Measurements from ENCODE around the gene STXBP4.

Gene STXBP4

DNA sequence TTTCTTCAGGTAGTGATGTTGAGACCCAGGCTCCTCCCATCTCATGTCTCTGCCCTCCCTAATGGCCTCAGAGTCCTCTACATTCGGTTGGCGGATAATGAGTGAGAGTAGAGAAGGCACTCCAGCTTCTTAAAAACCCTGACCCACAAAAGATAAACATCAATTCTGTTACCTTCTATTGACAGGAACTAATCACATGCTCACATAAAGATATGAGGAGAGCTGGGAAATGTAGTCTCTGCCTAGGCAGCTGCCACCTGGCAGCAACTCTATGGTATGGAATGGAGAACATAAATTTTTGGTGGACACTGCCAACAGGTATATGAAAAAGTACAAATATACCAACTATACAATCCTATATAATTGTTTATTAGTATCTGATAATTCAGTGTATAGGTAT, 185.5 kb downstream of the STXBP4 start:
- TF ChIP-seq SIN3A (IDR thresholded peaks at IDR 0.05; ENCODE audit: borderline replicate concordance, insufficient read depth, low read length) = no peak
- TF ChIP-seq, protein P1, sequence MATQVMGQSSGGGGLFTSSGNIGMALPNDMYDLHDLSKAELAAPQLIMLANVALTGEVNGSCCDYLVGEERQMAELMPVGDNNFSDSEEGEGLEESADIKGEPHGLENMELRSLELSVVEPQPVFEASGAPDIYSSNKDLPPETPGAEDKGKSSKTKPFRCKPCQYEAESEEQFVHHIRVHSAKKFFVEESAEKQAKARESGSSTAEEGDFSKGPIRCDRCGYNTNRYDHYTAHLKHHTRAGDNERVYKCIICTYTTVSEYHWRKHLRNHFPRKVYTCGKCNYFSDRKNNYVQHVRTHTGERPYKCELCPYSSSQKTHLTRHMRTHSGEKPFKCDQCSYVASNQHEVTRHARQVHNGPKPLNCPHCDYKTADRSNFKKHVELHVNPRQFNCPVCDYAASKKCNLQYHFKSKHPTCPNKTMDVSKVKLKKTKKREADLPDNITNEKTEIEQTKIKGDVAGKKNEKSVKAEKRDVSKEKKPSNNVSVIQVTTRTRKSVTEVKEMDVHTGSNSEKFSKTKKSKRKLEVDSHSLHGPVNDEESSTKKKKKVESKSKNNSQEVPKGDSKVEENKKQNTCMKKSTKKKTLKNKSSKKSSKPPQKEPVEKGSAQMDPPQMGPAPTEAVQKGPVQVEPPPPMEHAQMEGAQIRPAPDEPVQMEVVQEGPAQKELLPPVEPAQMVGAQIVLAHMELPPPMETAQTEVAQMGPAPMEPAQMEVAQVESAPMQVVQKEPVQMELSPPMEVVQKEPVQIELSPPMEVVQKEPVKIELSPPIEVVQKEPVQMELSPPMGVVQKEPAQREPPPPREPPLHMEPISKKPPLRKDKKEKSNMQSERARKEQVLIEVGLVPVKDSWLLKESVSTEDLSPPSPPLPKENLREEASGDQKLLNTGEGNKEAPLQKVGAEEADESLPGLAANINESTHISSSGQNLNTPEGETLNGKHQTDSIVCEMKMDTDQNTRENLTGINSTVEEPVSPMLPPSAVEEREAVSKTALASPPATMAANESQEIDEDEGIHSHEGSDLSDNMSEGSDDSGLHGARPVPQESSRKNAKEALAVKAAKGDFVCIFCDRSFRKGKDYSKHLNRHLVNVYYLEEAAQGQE (IDR thresholded peaks at IDR 0.05; ENCODE audit: insufficient read depth in 1 of 2, low read depth in 2 of 2, low read length in 2 of 2) = no peak
- no peak for TF ChIP-seq FOXP2 (optimal IDR thresholded peaks at IDR 0.05; ENCODE audit: borderline replicate concordance, extremely low read depth, extremely low read length, insufficient read depth)
- TF ChIP-seq TAF1 (IDR thresholded peaks at IDR 0.05; ENCODE audit: borderline replicate concordance, insufficient read depth, low read length) = no peak
- no peak for TF ChIP-seq POLR2AphosphoS5 (IDR thresholded peaks at IDR 0.05; ENCODE audit: low read depth, low read length)

DNA sequence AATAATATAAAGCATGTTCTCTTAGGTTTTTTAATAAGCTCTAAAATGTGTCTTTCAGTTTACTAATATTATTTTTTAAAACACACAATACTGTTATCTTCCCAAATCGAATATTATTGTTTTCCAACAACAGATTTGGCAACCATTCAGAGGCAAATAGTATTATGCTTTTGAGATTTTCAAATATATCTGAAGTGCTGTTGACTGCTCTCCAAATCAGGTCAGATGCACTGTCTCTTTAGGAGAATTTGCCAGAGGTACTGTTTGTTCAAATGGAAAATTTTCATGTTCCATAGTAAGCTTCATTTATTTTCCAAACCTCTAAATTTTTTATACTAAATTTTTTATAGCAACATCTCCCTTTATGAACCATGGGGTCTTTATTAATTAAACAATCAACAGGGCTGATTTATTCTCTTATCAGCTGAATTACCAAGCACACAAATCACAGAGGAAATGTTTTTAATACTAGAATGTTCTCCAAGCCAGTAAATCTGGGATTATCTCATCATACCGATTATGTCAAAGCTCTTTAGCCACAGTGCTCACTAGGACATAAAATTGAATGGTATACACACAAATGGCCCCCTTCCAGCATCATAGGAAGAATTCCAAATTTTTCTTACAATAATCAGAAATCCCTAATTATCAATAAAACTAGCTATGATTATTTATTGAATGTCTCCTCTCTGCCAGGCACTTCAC, 187.4 kb downstream of the STXBP4 start:
- TF ChIP-seq SIN3A (IDR thresholded peaks at IDR 0.05; ENCODE audit: borderline replicate concordance, insufficient read depth, low read length) (no peak), FOXP2 (optimal IDR thresholded peaks at IDR 0.05; ENCODE audit: borderline replicate concordance, extremely low read depth, extremely low read length, insufficient read depth) (no peak), TAF1 (IDR thresholded peaks at IDR 0.05; ENCODE audit: borderline replicate concordance, insufficient read depth, low read length) (no peak), POLR2AphosphoS5 (IDR thresholded peaks at IDR 0.05; ENCODE audit: low read depth, low read length) (no peak)
- TF ChIP-seq, protein P1 (IDR thresholded peaks at IDR 0.05; ENCODE audit: insufficient read depth in 1 of 2, low read depth in 2 of 2, low read length in 2 of 2) = no peak

DNA sequence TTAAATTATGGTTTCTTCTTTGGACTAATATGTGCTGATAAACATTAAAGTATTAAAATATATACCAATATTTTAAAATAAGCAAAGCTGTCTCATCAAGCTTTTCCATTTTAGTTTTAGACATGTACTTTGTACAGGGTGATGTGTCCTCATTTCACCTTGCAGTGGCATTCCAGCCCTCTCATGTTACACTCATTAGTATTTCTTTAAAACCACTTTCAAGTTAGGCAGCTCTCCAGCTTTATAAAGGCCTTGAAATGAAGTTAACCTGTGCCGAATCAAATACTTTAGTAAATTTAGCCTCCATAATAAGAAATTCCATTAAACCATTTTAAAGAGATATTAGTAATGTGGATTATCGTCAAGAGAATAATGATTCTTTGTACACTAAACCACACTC, 188.6 kb downstream of the STXBP4 start:
- TF ChIP-seq POLR2AphosphoS5 (IDR thresholded peaks at IDR 0.05; ENCODE audit: low read depth, low read length) = no peak
- TF ChIP-seq FOXP2 (optimal IDR thresholded peaks at IDR 0.05; ENCODE audit: borderline replicate concordance, extremely low read depth, extremely low read length, insufficient read depth) = no peak
- TF ChIP-seq TAF1 (IDR thresholded peaks at IDR 0.05; ENCODE audit: borderline replicate concordance, insufficient read depth, low read length) = no peak
- TF ChIP-seq, protein P1 (IDR thresholded peaks at IDR 0.05; ENCODE audit: insufficient read depth in 1 of 2, low read depth in 2 of 2, low read length in 2 of 2) = no peak
- TF ChIP-seq SIN3A (IDR thresholded peaks at IDR 0.05; ENCODE audit: borderline replicate concordance, insufficient read depth, low read length) = no peak

DNA sequence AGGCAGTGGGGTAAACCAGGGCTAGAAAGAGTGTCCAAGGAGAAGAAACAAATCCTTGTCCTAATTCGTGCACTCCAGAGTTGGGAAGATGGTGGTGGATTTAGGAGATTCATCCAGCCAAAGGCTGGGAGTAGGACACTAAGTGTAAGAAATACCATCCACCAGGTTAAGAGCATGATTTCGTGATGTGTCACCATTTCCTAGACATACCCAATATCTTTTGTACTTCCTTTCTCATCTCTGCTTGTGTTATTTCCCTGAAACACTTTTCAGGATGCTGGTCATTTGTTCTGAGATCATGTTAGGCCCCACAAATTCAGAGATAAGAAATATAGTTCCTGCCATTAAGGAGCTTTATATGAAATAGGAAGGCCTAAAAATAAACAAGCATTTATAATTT, 189.9 kb downstream of the STXBP4 start:
- TF ChIP-seq SIN3A (IDR thresholded peaks at IDR 0.05; ENCODE audit: borderline replicate concordance, insufficient read depth, low read length) = no peak
- TF ChIP-seq POLR2AphosphoS5 (IDR thresholded peaks at IDR 0.05; ENCODE audit: low read depth, low read length) = no peak
- no peak for TF ChIP-seq FOXP2 (optimal IDR thresholded peaks at IDR 0.05; ENCODE audit: borderline replicate concordance, extremely low read depth, extremely low read length, insufficient read depth)
- TF ChIP-seq TAF1 (IDR thresholded peaks at IDR 0.05; ENCODE audit: borderline replicate concordance, insufficient read depth, low read length) = no peak
- TF ChIP-seq, protein P1 (IDR thresholded peaks at IDR 0.05; ENCODE audit: insufficient read depth in 1 of 2, low read depth in 2 of 2, low read length in 2 of 2) = no peak
